H1 (cell line): ENCODE measurements around the gene ENTPD5. TPM values are rescaled to one million over a fixed set of nuclear protein-coding genes. Genes with fewer than 3 reads are reported as not detected.

Experiments used
- CTCF ChIA-PET: fragments of 300-600 bp; sonication (Branson Sonifier 250); formaldehyde crosslinking; loops from one replicate; lab custom pipeline; 2021; ENCODE audit not compliant: partially characterized antibody; lab: Charles Lee
- POLR2A ChIA-PET: fragments of 300-600 bp; sonication (Branson Sonifier 250); formaldehyde crosslinking; loops from one replicate; lab custom pipeline; 2021; ENCODE audit warnings: inconsistent platforms; ENCODE audit not compliant: partially characterized antibody; lab: Charles Lee
- DNase-seq, 2 experiments: peaks; one replicate each; pipeline versions ENCODE4 v3.0.0 to v3.0.0-alpha.2; 2010 to 2022; ENCODE audit warnings: low spot score in 2 of 2, low read depth in 1 of 2, mixed read lengths in 1 of 2
- FAIRE-seq: peaks from 2 replicates; lab custom pipeline; 2011; peaks lifted over from hg19 to GRCh38; lab: Jason Lieb, UNC
- H2AFZ ChIP-seq: 2 replicates; pipeline ENCODE4 v1.8.1; 2012; ENCODE audit warnings: low read length, inconsistent platforms
- H2AK5ac ChIP-seq: 2 replicates; pipeline ENCODE4 v1.6.1; 2013; ENCODE audit warnings: low read depth, low read length
- H2BK120ac ChIP-seq: replicated peaks from 2 replicates; pipeline ENCODE3; 2013; ENCODE audit warnings: low read depth, low read length, inconsistent platforms
- H2BK12ac ChIP-seq: 2 replicates; pipeline ENCODE4 v1.6.1; 2013; ENCODE audit warnings: low read depth, low read length
- H2BK15ac ChIP-seq: 2 replicates; pipeline ENCODE4 v1.6.1; 2013; ENCODE audit warnings: low read length
- H2BK20ac ChIP-seq: 2 replicates; pipeline ENCODE4 v1.6.1; 2013; ENCODE audit warnings: low read length
- H2BK5ac ChIP-seq: 2 replicates; pipeline ENCODE4 v1.6.1; 2013; ENCODE audit warnings: low read depth, low read length
- H3K14ac ChIP-seq: 2 replicates; pipeline ENCODE4 v1.6.1; 2013; ENCODE audit warnings: inconsistent platforms; ENCODE audit not compliant: insufficient read length
- H3K18ac ChIP-seq: 2 replicates; pipeline ENCODE4 v1.6.1; 2013; ENCODE audit warnings: low read length; ENCODE audit errors: extremely low read depth
- H3K23ac ChIP-seq: 2 replicates; pipeline ENCODE4 v1.6.1; 2013; ENCODE audit warnings: inconsistent platforms; ENCODE audit not compliant: insufficient read length
- H3K23me2 ChIP-seq: 2 replicates; pipeline ENCODE4 v1.6.1; 2013; ENCODE audit warnings: low read depth, low read length
- H3K27ac ChIP-seq: 2 replicates; pipeline ENCODE4 v1.6.1; 2011; ENCODE audit warnings: low read depth, low read length, inconsistent platforms
- H3K27me3 ChIP-seq, 4 experiments: replicated peaks in 1 of 4; 1 replicate in 1 of 4; 2 replicates in 3 of 4; pipeline versions ENCODE4 v1.6.1 to v1.8.1; 2011 to 2013; ENCODE audit warnings: low read length in 3 of 4, mild to moderate bottlenecking in 3 of 4, inconsistent platforms in 2 of 4, mixed read lengths in 2 of 4, moderate library complexity in 1 of 4; ENCODE audit not compliant: control insufficient read depth in 3 of 4, insufficient read depth in 3 of 4; ENCODE audit errors: extremely low read depth in 1 of 4
- H3K36me3 ChIP-seq, 4 experiments: 2 replicates each; pipeline versions ENCODE4 v1.6.1 to v1.8.1; 2011 to 2013; ENCODE audit warnings: mild to moderate bottlenecking in 4 of 4, low read length in 3 of 4, moderate library complexity in 2 of 4, control low read depth in 1 of 4, inconsistent platforms in 1 of 4; ENCODE audit not compliant: insufficient read depth in 4 of 4, control insufficient read depth in 2 of 4
- H3K4ac ChIP-seq: replicated peaks from 2 replicates; pipeline ENCODE3; 2013; ENCODE audit warnings: low read length, low read depth, mixed read lengths, inconsistent platforms; ENCODE audit not compliant: insufficient read length
- H3K4me1 ChIP-seq, 4 experiments: replicated peaks in 1 of 4; 1 replicate in 1 of 4; 2 replicates in 3 of 4; pipeline versions ENCODE4 v1.6.1 to v1.8.1; 2011 to 2013; ENCODE audit warnings: low read length in 3 of 4, inconsistent platforms in 2 of 4, mixed read lengths in 1 of 4; ENCODE audit not compliant: insufficient read depth in 4 of 4, control insufficient read depth in 3 of 4
- H3K4me2 ChIP-seq, 2 experiments: 2 replicates each; pipeline versions ENCODE4 v1.6.1 to v1.8.1; 2011 to 2013; ENCODE audit warnings: low read depth in 2 of 2, low read length in 2 of 2, control low read depth in 1 of 2, inconsistent platforms in 1 of 2, mild to moderate bottlenecking in 1 of 2; ENCODE audit not compliant: insufficient read depth in 1 of 2
- H3K4me3 ChIP-seq, 4 experiments: fragments of 200-600, 300-600 bp in 1 of 4; sonication (generic), shearing (Covaris generic), sonication (Bioruptor Twin) in 1 of 4; 2 replicates each; pipeline versions ENCODE4 v1.5.1 to v1.8.1; 2011 to 2016; ENCODE audit warnings: low read length in 4 of 4, low read depth in 3 of 4, control low read depth in 2 of 4, inconsistent platforms in 2 of 4, mild to moderate bottlenecking in 2 of 4, mixed read lengths in 1 of 4, moderate library complexity in 1 of 4; ENCODE audit not compliant: insufficient read depth in 2 of 4; ENCODE audit errors: extremely low read depth in 1 of 4
- H3K56ac ChIP-seq: replicated peaks from 2 replicates; pipeline ENCODE3; 2013; ENCODE audit warnings: low read depth, mild to moderate bottlenecking, mixed read lengths, low read length, inconsistent platforms; ENCODE audit not compliant: insufficient read length
- H3K79me1 ChIP-seq: 2 replicates; pipeline ENCODE4 v1.6.1; 2013; ENCODE audit warnings: low read depth, low read length, control low read depth
- H3K79me2 ChIP-seq, 2 experiments: 2 replicates each; pipeline versions ENCODE4 v1.6.1 to v1.8.1; 2012 to 2013; ENCODE audit warnings: low read length in 2 of 2, mild to moderate bottlenecking in 2 of 2, inconsistent platforms in 1 of 2; ENCODE audit not compliant: insufficient read depth in 2 of 2, control insufficient read depth in 1 of 2
- H3K9ac ChIP-seq, 4 experiments: replicated peaks in 1 of 4; 1 replicate in 1 of 4; 2 replicates in 3 of 4; pipeline versions ENCODE4 v1.6.1 to v1.8.1; 2011 to 2013; ENCODE audit warnings: low read depth in 3 of 4, low read length in 3 of 4, control low read depth in 2 of 4, mild to moderate bottlenecking in 2 of 4, moderate library complexity in 2 of 4, inconsistent platforms in 1 of 4; ENCODE audit errors: extremely low read depth in 1 of 4
- H3K9me3 ChIP-seq, 2 experiments: 2 replicates each; pipeline versions ENCODE4 v1.6.1 to v1.8.1; 2012 to 2013; ENCODE audit warnings: mild to moderate bottlenecking in 2 of 2, moderate library complexity in 2 of 2, control low read depth in 1 of 2, inconsistent platforms in 1 of 2, low read depth in 1 of 2, low read length in 1 of 2, mixed read lengths in 1 of 2; ENCODE audit not compliant: insufficient read depth in 2 of 2
- H4K20me1 ChIP-seq, 2 experiments: replicated peaks in 1 of 2; 2 replicates each; pipeline versions ENCODE3 to v1.8.1; 2011 to 2013; ENCODE audit warnings: inconsistent platforms in 2 of 2, low read length in 2 of 2, mild to moderate bottlenecking in 1 of 2; ENCODE audit not compliant: insufficient read depth in 2 of 2, control insufficient read depth in 1 of 2
- H4K5ac ChIP-seq: 2 replicates; pipeline ENCODE4 v1.6.1; 2013; ENCODE audit warnings: low read length, low read depth, mixed read lengths, inconsistent platforms; ENCODE audit not compliant: insufficient read length
- H4K8ac ChIP-seq: 2 replicates; pipeline ENCODE4 v1.8.0; 2013; ENCODE audit warnings: mild to moderate bottlenecking, moderate library complexity, low read length, inconsistent platforms; ENCODE audit not compliant: insufficient read depth; ENCODE audit errors: extremely low read depth
- H4K91ac ChIP-seq: replicated peaks from 2 replicates; pipeline ENCODE3; 2013; ENCODE audit warnings: low read length, mixed read lengths, inconsistent platforms; ENCODE audit not compliant: insufficient read length
- BCL11A ChIP-seq, 2 experiments: IDR thresholded peaks; one replicate each; pipeline ENCODE4 v1.6.1; 2011; ENCODE audit warnings: low read depth in 2 of 2, low read length in 2 of 2, mild to moderate bottlenecking in 2 of 2
- POLR2A ChIP-seq, 2 experiments: IDR thresholded peaks; 1 replicate in 1 of 2; 2 replicates in 1 of 2; pipeline ENCODE4 v1.6.1; 2011; ENCODE audit warnings: low read depth in 2 of 2, low read length in 2 of 2, mild to moderate bottlenecking in 2 of 2; ENCODE audit errors: control extremely low read depth in 1 of 2
- RNF2 ChIP-seq: fragments of 200-900, 300-1000 bp; sonication (generic); IDR thresholded peaks from 2 replicates; pipeline ENCODE4 v1.7.1; 2016; ENCODE audit warnings: borderline replicate concordance, low read depth, mild to moderate bottlenecking, antibody characterized with exemption, low read length; ENCODE audit not compliant: poor library complexity, severe bottlenecking; ENCODE audit errors: missing control alignments
- SP1 ChIP-seq: IDR thresholded peaks from 2 replicates; pipeline ENCODE4 v1.6.1; 2011; ENCODE audit warnings: low read depth, low read length
- WGBS, 2 experiments: shearing (Covaris generic) in 1 of 2; methylation state at CpG; one replicate each; pipeline versions ENCODE4 v1.1.6 to v1.1.7; 2013 to 2015; ENCODE audit warnings: low lambda C conversion rate in 2 of 2, mixed read lengths in 2 of 2, inconsistent platforms in 1 of 2, low coverage in 1 of 2, missing lambda C conversion rate in 1 of 2; ENCODE audit not compliant: insufficient replicate concordance in 2 of 2, insufficient coverage in 1 of 2, insufficient read length in 1 of 2; ENCODE audit errors: extremely low coverage in 1 of 2, missing lambda C conversion rate in 1 of 2; 5-methylcytosine and 5-hydroxymethylcytosine counted together
- polyA plus RNA-seq, 7 experiments: library from polyadenylated mRNA; depleted of rRNA in 3 of 7; stranded (reverse) in 5 of 7; unstranded in 2 of 7; fragments of >200 nt in 5 of 7; fragments of 200-250 nt in 2 of 7; gene quantifications; 1 replicate in 5 of 7; 2 replicates in 1 of 7; 4 replicates in 1 of 7; pipeline versions ENCODE4 v1.2.1 to v1.2.3, GENCODE V29; 2011 to 2013; ENCODE audit warnings: missing spikeins in 2 of 7, mixed read lengths in 2 of 7
- total RNA-seq: library from RNA; stranded (reverse); fragmentation: NEBNext Ultra II Directional; extraction: Animal tissue kit (Norgen Biotek cat#: 25700); gene quantifications from 2 replicates; pipeline ENCODE4 v1.2.1, GENCODE V29; 2021

ENTPD5 gene
- total and polyA plus RNA-seq, 2 of the 8 experiments (the other 6 are each of a cell fraction or from before 2014, with no cell fraction given) = 5.0 to 6.5 TPM

GRCh38 chr14:73913256-73913655 is 105.8 kb downstream of the ENTPD5 start:
- no peak overlapping the region for H3K18ac ChIP-seq
- H2AK5ac ChIP-seq = no peak overlapping the region
- H2AFZ ChIP-seq = no peak overlapping the region
- FAIRE-seq (no peak), DNase-seq (no peak)
- H3K79me2 ChIP-seq = no peaks in the 10 kb centered on the region
- H4K20me1 ChIP-seq = peaks cover 0 to 3% of the 10 kb centered on the region in 2 experiments
- POLR2A ChIA-PET = no interaction called here
- H4K5ac ChIP-seq = no peak overlapping the region
- H3K4me3 ChIP-seq = no peak overlapping the region
- CTCF ChIA-PET = interaction anchor here (0.9 to 1.1 kb wide), 3 partner anchors 14 to 195 kb away, joined by 3 to 4 read pairs (median 3); no protein-coding TSS in a partner anchor
- H3K79me1 ChIP-seq = no peaks in the 10 kb centered on the region
- no peak overlapping the region for H3K14ac ChIP-seq
- H3K9ac ChIP-seq = no peak overlapping the region
- H3K56ac ChIP-seq = no peak overlapping the region
- no peak overlapping the region for H2BK5ac ChIP-seq
- H2BK120ac ChIP-seq = no peak overlapping the region
- H3K4me1 ChIP-seq = no peaks in the 10 kb centered on the region
- H2BK12ac ChIP-seq = no peak overlapping the region
- no peak overlapping the region for H3K4ac ChIP-seq
- H4K91ac ChIP-seq = no peak overlapping the region
- no peak overlapping the region for H3K4me2 ChIP-seq
- 98% methylated on average over 3 of the region's 3 CpGs; no CpG with 5 or more reads in 1 of the 2 experiments for WGBS, 2 experiments
- no peak overlapping the region for H3K27ac ChIP-seq
- H4K8ac ChIP-seq = no peak overlapping the region
- H3K23ac ChIP-seq = no peak overlapping the region
- H3K27me3 ChIP-seq = no peaks in the 10 kb centered on the region
- no peak overlapping the region for H2BK15ac ChIP-seq
- H3K36me3 ChIP-seq = peaks cover 3 to 36% (median 22%) of the 10 kb centered on the region in 4 experiments; a peak in 6 of 8 replicates
- no peak overlapping the region for H2BK20ac ChIP-seq
- no peaks in the 10 kb centered on the region; a peak in 1 of 4 replicates for H3K9me3 ChIP-seq
- H3K23me2 ChIP-seq = no peaks in the 10 kb centered on the region
- no peak for TF ChIP-seq SP1
- TF ChIP-seq BCL11A (IDR thresholded peaks at IDR 0.05; ENCODE audit: low read depth in 2 of 2, low read length in 2 of 2) = no peak
- no peak for TF ChIP-seq POLR2A (IDR thresholded peaks at IDR 0.05; ENCODE audit: control extremely low read depth in 1 of 2, low read depth in 2 of 2, low read length in 2 of 2)
- TF ChIP-seq RNF2 = no peak
